HG02642 (cell line): ENCODE measurements around the gene CACNA1C.

Experiments
- ATAC-seq: cut with Tn5 transposase; IDR thresholded peaks from one replicate; pipeline ENCODE4 v1.9.1; 2021; ENCODE audit warnings: mild to moderate bottlenecking; ENCODE audit not compliant: unreplicated experiment, poor library complexity

Gene CACNA1C

GRCh38 chr12:2548081-2548480 is 495.3 kb downstream of the CACNA1C start:
- no peak for ATAC-seq

- ATAC-seq: no peak
These were observed 498.0 kb downstream of the CACNA1C start for GRCh38 chr12:2550561-2551411.

- ATAC-seq: no peak
These were observed 498.7 kb downstream of the CACNA1C start for GRCh38 chr12:2551412-2551900.

GRCh38 chr12:2552000-2552756 is 499.4 kb downstream of the CACNA1C start:
- ATAC-seq: no peak

DNA sequence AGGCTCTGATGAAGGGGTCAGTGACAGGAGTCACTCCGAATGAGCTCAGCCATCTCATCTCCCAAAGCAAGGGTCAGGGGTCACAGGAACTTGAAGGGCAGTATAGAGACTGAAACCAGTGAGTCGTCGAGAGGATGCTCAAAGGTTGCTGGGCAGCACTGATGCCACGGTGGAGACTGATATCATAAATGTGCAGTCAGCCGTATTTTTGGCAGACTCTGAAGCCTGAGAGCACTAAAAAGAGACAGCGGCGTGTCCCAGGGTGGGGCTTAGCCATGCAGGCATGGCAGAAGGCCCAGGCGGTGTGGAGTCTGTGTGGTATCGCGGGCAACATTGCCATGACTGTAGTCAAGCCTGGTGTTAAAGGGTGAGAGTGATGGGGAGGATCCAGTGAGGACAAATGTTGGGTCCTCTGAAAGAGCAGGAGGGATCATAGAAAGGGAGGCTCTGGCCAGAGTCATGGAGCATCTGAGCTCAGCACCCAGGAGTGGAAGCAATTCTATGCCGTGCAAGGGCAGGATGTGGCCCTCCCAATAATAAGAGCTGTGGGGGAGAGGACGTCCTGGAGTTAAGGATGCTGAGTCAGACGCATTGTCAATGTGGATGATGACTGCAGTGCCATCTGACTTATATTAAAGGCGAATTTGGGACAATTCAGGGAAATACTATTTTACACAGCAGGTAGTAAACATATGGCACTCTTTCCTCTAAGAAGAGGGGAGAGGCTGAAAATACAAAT is 500.8 kb downstream of the CACNA1C start:
- ATAC-seq: no peak

- ATAC-seq: no peak
These were observed 502.8 kb downstream of the CACNA1C start for GRCh38 chr12:2555487-2556082.

- no peak for ATAC-seq
These were observed 504.8 kb downstream of the CACNA1C start for GRCh38 chr12:2557597-2557996.

DNA sequence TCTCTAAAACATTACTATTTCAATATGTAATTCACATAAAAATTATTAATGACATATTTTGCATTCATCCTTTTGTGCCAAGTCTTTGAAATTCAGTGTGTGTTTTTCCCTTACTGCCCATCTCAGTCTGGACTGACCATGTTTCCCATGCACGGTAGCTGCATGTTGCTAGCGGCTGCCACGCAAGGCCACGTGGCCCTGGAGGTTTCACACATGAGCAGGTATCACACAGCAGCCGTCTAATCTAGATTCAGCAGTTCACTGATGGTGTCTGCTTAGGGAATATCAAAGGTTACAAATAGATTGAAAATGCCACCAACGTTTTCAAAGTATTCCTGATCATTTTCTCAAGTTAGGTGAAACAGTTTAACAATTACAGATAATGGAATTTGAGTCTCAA is 507.1 kb downstream of the CACNA1C start:
- no peak for ATAC-seq

GRCh38 chr12:2560356-2560755 is 507.6 kb downstream of the CACNA1C start:
- no peak for ATAC-seq

DNA sequence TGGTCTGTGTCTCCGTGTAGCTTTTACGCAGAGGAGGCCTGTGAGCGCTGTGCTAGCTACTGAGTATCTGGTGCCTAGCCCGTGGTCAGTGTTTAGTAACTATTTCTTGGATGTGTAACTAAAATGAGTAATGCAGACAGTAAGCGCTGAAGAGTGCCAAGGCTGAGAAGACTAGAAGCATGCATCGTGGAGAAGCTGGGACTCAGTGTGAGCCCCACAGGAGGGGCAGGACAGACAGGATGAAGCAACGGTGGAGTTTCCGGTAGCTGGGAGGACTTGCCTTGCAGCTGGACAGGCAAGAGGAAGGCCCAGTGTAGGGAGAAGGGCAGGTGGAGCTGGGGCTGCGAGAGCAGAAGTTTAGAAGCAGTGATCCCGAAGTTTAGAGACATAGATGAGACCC is 508.6 kb downstream of the CACNA1C start:
- ATAC-seq: no peak

- no peak for ATAC-seq
These were observed 509.6 kb downstream of the CACNA1C start for GRCh38 chr12:2562400-2562799.

DNA sequence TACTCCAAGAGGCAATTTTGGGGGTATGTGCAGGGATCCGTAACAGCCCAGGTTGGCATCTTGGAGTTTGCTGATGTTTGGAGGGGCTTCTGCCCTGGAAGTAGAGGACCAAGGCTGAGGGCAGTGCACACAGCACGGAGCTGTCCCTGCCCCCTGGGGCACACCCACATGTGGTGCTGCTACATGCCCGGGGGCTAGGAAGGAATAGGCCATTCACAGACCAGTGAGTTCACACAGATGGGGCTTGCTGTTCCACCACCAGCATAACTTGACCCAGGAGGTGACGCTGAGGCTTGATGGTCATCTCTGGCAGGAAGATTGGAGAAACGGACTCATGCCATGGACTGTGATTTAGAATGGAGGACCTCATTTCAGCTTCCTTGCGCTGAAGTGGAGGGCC is 510.9 kb downstream of the CACNA1C start:
- no peak for ATAC-seq

DNA sequence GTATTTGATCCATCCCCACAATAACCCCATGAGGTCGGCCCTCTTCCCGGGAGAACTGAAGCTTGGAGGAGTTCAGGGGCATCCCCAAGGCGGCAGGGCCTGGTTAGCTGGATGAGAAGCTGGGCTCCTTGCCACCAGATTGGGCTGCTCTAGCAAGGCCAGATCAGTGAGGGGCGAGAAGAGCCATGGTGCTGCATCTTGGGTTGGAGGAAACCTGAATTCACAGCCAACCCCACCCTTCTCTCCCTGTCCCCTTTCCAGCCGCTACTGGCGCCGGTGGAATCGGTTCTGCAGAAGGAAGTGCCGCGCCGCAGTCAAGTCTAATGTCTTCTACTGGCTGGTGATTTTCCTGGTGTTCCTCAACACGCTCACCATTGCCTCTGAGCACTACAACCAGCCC is 513.4 kb downstream of the CACNA1C start:
- no peak for ATAC-seq

DNA sequence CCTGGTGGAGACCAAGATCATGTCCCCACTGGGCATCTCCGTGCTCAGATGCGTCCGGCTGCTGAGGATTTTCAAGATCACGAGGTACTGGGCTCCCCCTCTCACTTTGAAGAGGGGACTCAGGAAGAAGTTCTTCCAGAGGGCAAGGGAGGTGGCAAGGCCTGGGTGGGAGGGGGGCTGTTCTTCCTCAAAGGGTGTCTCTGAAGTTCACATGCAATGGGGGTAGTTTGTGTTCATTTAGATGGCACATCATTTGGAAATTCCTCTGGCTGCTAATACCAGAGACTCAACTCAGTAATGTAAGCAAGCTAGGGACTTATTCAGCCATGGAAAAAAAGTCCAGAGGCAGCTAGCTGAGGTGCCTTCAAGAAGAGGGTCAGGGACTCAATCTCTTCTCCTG is 514.9 kb downstream of the CACNA1C start:
- ATAC-seq: no peak

DNA sequence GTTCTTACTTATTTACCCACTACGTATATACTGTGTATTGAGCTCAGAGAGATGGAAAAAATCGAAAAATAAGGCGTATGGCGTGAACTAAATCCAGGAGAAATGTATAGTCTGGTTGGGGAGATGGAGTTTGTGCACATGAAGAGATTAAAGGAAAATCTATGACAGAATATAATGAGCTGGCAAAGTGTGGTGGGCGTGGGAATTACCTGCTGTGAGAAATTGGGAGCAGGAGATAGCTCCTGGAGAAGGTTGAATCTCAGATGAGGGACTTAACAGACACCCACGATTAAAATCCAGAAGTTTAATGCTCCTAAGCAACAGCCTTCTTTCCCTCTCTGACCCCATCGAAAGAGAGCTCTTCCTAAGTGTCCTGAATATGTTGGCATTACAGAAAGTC is 517.8 kb downstream of the CACNA1C start:
- no peak for ATAC-seq

GRCh38 chr12:2574355-2574935 is 521.7 kb downstream of the CACNA1C start:
- no peak for ATAC-seq

DNA sequence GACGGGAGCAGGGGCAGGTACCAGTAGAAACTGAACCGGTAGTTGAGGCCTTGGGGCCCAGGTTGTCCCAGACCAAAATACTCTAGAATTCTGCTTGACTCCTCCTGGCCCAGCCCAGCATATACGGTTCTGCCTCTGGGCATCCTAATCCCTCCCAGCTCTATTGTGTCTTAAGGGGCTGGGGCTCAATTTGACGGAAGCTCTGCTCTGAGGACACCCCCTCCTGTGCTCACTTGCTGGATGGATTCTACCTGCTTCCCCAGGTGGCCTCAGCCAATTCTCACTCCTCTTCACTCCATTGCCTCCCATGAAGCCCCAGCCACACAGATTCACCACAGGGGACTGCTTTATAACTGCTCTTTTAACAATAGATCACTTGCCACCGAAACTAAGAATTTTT is 522.5 kb downstream of the CACNA1C start:
- ATAC-seq: no peak

DNA sequence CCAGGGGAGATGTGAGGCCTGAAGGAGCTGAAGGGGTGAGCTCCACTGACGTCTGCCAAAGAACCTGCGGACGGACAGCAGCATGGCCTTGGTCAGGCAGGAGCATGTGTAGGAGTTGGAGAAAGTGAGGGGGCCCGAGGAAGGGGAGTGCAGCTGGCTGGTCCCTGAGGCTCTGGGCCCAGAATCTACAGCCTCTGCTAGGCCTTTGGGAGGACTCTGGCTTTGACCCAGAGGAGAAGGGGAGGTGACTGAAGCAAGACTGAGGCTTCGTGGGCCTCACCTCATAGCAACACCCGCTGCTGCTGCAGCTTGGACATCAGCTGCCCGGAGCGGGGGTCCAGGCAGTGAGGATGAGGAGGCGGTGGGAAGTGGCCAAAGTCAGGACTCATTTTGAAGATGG is 525.4 kb downstream of the CACNA1C start:
- no peak for ATAC-seq

GRCh38 chr12:2578772-2579171 is 526.0 kb downstream of the CACNA1C start:
- no peak for ATAC-seq

DNA sequence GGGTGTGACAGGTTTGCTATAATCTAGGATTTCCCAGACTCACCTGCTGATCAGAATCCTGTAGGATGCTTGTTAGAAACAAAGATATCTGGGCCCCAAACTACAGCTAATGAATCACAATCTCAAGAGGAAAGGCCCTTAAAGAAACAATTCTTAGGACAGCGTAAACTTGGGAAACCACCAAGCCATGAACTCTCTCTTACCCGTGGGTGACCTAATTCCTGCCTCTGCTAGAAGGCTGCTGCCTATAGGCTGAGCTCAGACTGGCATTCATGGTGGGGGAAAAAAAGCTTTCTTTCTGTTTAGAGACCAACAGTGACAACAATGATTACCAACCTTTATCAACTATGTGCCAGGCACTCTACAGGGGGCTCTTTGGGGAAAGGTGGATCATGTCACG is 528.0 kb downstream of the CACNA1C start:
- no peak for ATAC-seq
